B cell (primary cell): Measurements from ENCODE around the gene SCGB1D1. TPM values are rescaled to one million over a fixed set of nuclear protein-coding genes. Genes with fewer than 3 reads are reported as not detected.

Experiments used
- ATAC-seq: fragments of 200-7000 bp; cut with Tn5 transposase; one replicate; pipeline ENCODE4 v1.10.0; 2021; ENCODE audit warnings: low read depth, mild to moderate bottlenecking, moderate number of reproducible peaks, moderate library complexity
- CTCF ChIA-PET: fragments of 350-600 bp; sonication (Branson Sonifier 250); formaldehyde crosslinking; loops from one replicate; lab custom pipeline; 2021; ENCODE audit warnings: antibody characterized with exemption, inconsistent platforms; lab: Charles Lee
- POLR2A ChIA-PET: fragments of 350-600 bp; sonication (Branson Sonifier 250); formaldehyde crosslinking; loops from one replicate; lab custom pipeline; 2021; ENCODE audit warnings: antibody characterized with exemption; lab: Charles Lee
- DNase-seq: peaks from one replicate; pipeline ENCODE4 v3.0.0; 2013
- H2AFZ ChIP-seq: 2 replicates; pipeline ENCODE4 v1.6.1; 2012; ENCODE audit warnings: mild to moderate bottlenecking, low read depth, low read length; ENCODE audit not compliant: insufficient read depth, poor library complexity, severe bottlenecking
- H3K27ac ChIP-seq, 2 donors: 1 replicate in 1 of 2; 2 replicates in 1 of 2; pipeline ENCODE4 v1.5.1; 2012 to 2013; ENCODE audit warnings: low read length in 2 of 2, mild to moderate bottlenecking in 2 of 2, moderate library complexity in 1 of 2
- H3K27me3 ChIP-seq, 4 experiments: fragments of 200-600 bp in 1 of 4; sonication (generic) in 1 of 4; replicated peaks in 1 of 4; 1 replicate in 2 of 4; 2 replicates in 2 of 4; pipeline versions ENCODE4 v1.6.1 to v1.7.0; 2013 to 2016; ENCODE audit warnings: low read length in 3 of 4, mild to moderate bottlenecking in 2 of 4, mixed read lengths in 1 of 4, moderate library complexity in 1 of 4; ENCODE audit not compliant: insufficient read depth in 4 of 4, control insufficient read depth in 3 of 4; ENCODE audit errors: control extremely low read depth in 1 of 4
- H3K36me3 ChIP-seq, 2 experiments: replicated peaks in 1 of 2; 1 replicate in 1 of 2; 2 replicates in 1 of 2; pipeline versions ENCODE4 v1.6.1 to v1.7.1; 2013; ENCODE audit warnings: low read length in 1 of 2; ENCODE audit not compliant: insufficient read depth in 2 of 2, control insufficient read depth in 1 of 2; ENCODE audit errors: control extremely low read depth in 1 of 2, extremely low read depth in 1 of 2
- H3K4me1 ChIP-seq, 2 donors: fragments of 200-600 bp in 1 of 2; sonication (generic) in 1 of 2; 1 replicate in 1 of 2; 2 replicates in 1 of 2; pipeline versions ENCODE4 v1.5.1 to v1.6.1; 2013 to 2017; ENCODE audit warnings: low read length in 2 of 2; ENCODE audit not compliant: control insufficient read depth in 2 of 2, insufficient read depth in 2 of 2
- H3K4me2 ChIP-seq: replicated peaks from 2 replicates; pipeline ENCODE3; 2012; ENCODE audit warnings: mild to moderate bottlenecking, low read depth, low read length; ENCODE audit not compliant: poor library complexity, severe bottlenecking
- H3K4me3 ChIP-seq, 5 experiments: fragments of 200-600 bp in 1 of 5; sonication (generic) in 1 of 5; 1 replicate in 3 of 5; 2 replicates in 2 of 5; pipeline versions ENCODE4 v1.5.1 to v1.7.0; 2011 to 2016; ENCODE audit warnings: low read length in 4 of 5, mild to moderate bottlenecking in 4 of 5, low read depth in 2 of 5, control low read depth in 1 of 5, moderate library complexity in 1 of 5; ENCODE audit not compliant: insufficient read depth in 1 of 5; ENCODE audit errors: control extremely low read depth in 1 of 5, extremely low read depth in 1 of 5
- H3K79me2 ChIP-seq: fragments of 200-600 bp; sonication (generic); one replicate; pipeline ENCODE4 v1.6.0; 2016; ENCODE audit warnings: low read length; ENCODE audit not compliant: control insufficient read depth, insufficient read depth
- H3K9ac ChIP-seq: fragments of 200-600 bp; sonication (generic); 2 replicates; pipeline ENCODE4 v1.6.1; 2017; ENCODE audit warnings: mild to moderate bottlenecking, low read length, moderate library complexity
- H3K9me3 ChIP-seq, 3 donors: one replicate each; pipeline versions ENCODE4 v1.6.1 to v1.7.1; 2013; ENCODE audit warnings: low read length in 2 of 3; ENCODE audit not compliant: control insufficient read depth in 2 of 3, insufficient read depth in 1 of 3; ENCODE audit errors: control extremely low read depth in 1 of 3
- H4K20me1 ChIP-seq: 2 replicates; pipeline ENCODE4 v1.6.0; 2012; ENCODE audit warnings: mild to moderate bottlenecking, low read length; ENCODE audit not compliant: insufficient read depth, control insufficient read depth, poor library complexity, severe bottlenecking
- H3K27ac Mint-ChIP-seq: one replicate; pipeline ENCODE4 v1.8.0; 2021; ENCODE audit warnings: mixed read lengths
- H3K27me3 Mint-ChIP-seq: one replicate; pipeline ENCODE4 v1.8.0; 2021; ENCODE audit warnings: mixed read lengths
- H3K4me1 Mint-ChIP-seq: one replicate; pipeline ENCODE4 v1.8.0; 2021; ENCODE audit warnings: mixed read lengths
- H3K4me3 Mint-ChIP-seq: one replicate; pipeline ENCODE4 v1.8.0; 2021; ENCODE audit warnings: mixed read lengths
- H3K9me3 Mint-ChIP-seq: one replicate; pipeline ENCODE4 v1.8.0; 2022; ENCODE audit warnings: mixed read lengths; ENCODE audit not compliant: insufficient read depth
- EZH2 ChIP-seq: IDR thresholded peaks from 2 replicates; pipeline ENCODE4 v1.6.1; 2012; ENCODE audit warnings: borderline replicate concordance, low read depth, mild to moderate bottlenecking, moderate library complexity, low read length; ENCODE audit not compliant: insufficient read depth, poor library complexity, severe bottlenecking
- WGBS: methylation state at CpG from one replicate; pipeline ENCODE4 v1.1.5; 2013; ENCODE audit warnings: missing lambda C conversion rate; ENCODE audit not compliant: insufficient coverage; 5-methylcytosine and 5-hydroxymethylcytosine counted together
- intact Hi-C: fragments of 100-400 bp; cut with micrococcal nuclease; formaldehyde crosslinking; loops from one replicate; pipeline ENCODE4 v1.10.0; 2022
- polyA plus RNA-seq: library from polyadenylated mRNA; depleted of rRNA; stranded (reverse); fragments of >200 nt; gene quantifications from 2 replicates; pipeline ENCODE4 v1.2.3, GENCODE V29; 2012
- total RNA-seq, 2 donors: library from RNA; stranded (reverse); fragments of 120-200 nt in 1 of 2; gene quantifications; 1 replicate in 1 of 2; 2 replicates in 1 of 2; pipeline versions ENCODE4 v1.2.3 to v1.2.4, GENCODE V29; 2013 to 2022
- TF ChIP-seq, protein P1 (sequence below): fragments of 200-600 bp; IDR thresholded peaks from one replicate; pipeline ENCODE4 v1.8.0; 2022; ENCODE audit warnings: antibody characterized with exemption, mild to moderate bottlenecking

SCGB1D1 gene
- total and polyA plus RNA-seq, 2 donors (not counting 1 experiment from before 2014, with no cell fraction given): not detected

- H3K4me1 Mint-ChIP-seq: no peaks in the 10 kb centered on the region
- no peak overlapping the region for H3K27ac Mint-ChIP-seq
- no peaks in the 10 kb centered on the region for H3K9me3 Mint-ChIP-seq
- no peak overlapping the region for H3K4me3 Mint-ChIP-seq
- ChIA-PET CTCF (no interaction called here), POLR2A (no interaction called here)
- no peak overlapping the region for H3K9ac ChIP-seq
- TF ChIP-seq, protein P1, sequence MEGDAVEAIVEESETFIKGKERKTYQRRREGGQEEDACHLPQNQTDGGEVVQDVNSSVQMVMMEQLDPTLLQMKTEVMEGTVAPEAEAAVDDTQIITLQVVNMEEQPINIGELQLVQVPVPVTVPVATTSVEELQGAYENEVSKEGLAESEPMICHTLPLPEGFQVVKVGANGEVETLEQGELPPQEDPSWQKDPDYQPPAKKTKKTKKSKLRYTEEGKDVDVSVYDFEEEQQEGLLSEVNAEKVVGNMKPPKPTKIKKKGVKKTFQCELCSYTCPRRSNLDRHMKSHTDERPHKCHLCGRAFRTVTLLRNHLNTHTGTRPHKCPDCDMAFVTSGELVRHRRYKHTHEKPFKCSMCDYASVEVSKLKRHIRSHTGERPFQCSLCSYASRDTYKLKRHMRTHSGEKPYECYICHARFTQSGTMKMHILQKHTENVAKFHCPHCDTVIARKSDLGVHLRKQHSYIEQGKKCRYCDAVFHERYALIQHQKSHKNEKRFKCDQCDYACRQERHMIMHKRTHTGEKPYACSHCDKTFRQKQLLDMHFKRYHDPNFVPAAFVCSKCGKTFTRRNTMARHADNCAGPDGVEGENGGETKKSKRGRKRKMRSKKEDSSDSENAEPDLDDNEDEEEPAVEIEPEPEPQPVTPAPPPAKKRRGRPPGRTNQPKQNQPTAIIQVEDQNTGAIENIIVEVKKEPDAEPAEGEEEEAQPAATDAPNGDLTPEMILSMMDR: no peak
- no peak for TF ChIP-seq EZH2
- H3K27me3 Mint-ChIP-seq: no peaks in the 10 kb centered on the region
- H3K4me2 ChIP-seq: no peak overlapping the region
- ATAC-seq (no peak), DNase-seq (no peak)
- H3K4me3 ChIP-seq: no peak overlapping the region
- H4K20me1 ChIP-seq: no peaks in the 10 kb centered on the region
- H3K4me1 ChIP-seq: no peaks in the 10 kb centered on the region
- WGBS: 98% methylated on average over 10 of the region's 10 CpGs
- intact Hi-C loops: no loop called here
- no peaks in the 10 kb centered on the region for H3K9me3 ChIP-seq
- no peaks in the 10 kb centered on the region for H3K79me2 ChIP-seq
- H2AFZ ChIP-seq: no peak overlapping the region
- peaks cover 0 to 45% of the 10 kb centered on the region in 2 experiments for H3K36me3 ChIP-seq
- no peaks in the 10 kb centered on the region for H3K27me3 ChIP-seq
- no peak overlapping the region for H3K27ac ChIP-seq
Measured at GRCh38 chr11:62150887-62151736, 38.9 kb upstream of the SCGB1D1 start.

DNA sequence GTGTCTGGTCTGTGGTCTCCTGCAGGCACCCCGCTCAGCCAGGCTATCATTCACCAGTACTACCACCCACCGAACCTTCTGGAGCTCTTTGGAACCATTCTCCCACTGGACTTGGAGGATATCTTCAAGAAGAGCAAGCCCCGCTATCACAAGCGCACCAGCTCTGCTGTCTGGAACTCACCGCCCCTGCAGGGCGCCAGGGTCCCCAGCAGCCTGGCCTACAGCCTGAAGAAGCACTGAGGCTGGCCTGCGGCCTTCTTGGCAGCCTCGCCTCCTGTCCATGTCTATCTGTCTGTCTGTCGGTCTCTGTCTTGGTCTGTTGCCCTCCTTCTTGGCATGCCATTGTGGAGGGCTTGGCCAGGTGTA lies 38.3 kb upstream of the SCGB1D1 start:
- DNase-seq: no peak

More for the DNA sequence above, 38.3 kb upstream of the SCGB1D1 start:
- H3K36me3 ChIP-seq: peaks cover 0 to 42% of the 10 kb centered on the region in 2 experiments
- whole genome bisulfite sequencing: over 99% methylated on average over 8 of the region's 9 CpGs
- H3K4me1 ChIP-seq: no peaks in the 10 kb centered on the region
- intact Hi-C loops: no loop called here
- no peak overlapping the region for H3K27ac Mint-ChIP-seq
- no peaks in the 10 kb centered on the region for H4K20me1 ChIP-seq
- H3K9me3 ChIP-seq: no peaks in the 10 kb centered on the region
- H2AFZ ChIP-seq: no peak overlapping the region
- ATAC-seq: no peak
- H3K79me2 ChIP-seq: no peaks in the 10 kb centered on the region
- POLR2A ChIA-PET: no interaction called here
- CTCF ChIA-PET: no interaction called here
- H3K4me1 Mint-ChIP-seq: no peaks in the 10 kb centered on the region
- no peaks in the 10 kb centered on the region for H3K27me3 ChIP-seq
- no peak overlapping the region for H3K4me3 Mint-ChIP-seq
- H3K4me2 ChIP-seq: no peak overlapping the region
- TF ChIP-seq, protein P1: no peak
- no peak for TF ChIP-seq EZH2
- H3K4me3 ChIP-seq: no peak overlapping the region
- no peak overlapping the region for H3K27ac ChIP-seq
- H3K9ac ChIP-seq: no peak overlapping the region
- no peaks in the 10 kb centered on the region for H3K9me3 Mint-ChIP-seq
- H3K27me3 Mint-ChIP-seq: no peaks in the 10 kb centered on the region
